Measurements from ENCODE around the gene SLC38A8. TPM values are rescaled to one million over a fixed set of nuclear protein-coding genes. Genes with fewer than 3 reads are reported as not detected.

SLC38A8 gene
- total RNA-seq, result not detected in 2 replicates

GRCh38 chr16:84042308-84042878 is at the start of gene SLC38A8:
TSS of gene SLC38A8 (minus strand) at chr16:84042795. CDS start at chr16:84042157, 638 bp downstream.

GRCh38 chr16:83967838-83968305 is 74.7 kb downstream of the SLC38A8 start, which contains the start of gene NECAB2:
TSS of gene NECAB2 (plus strand) at chr16:83968244. CDS start at chr16:83968649, 405 bp downstream.

Other genes with a start within 250 kb of the SLC38A8 start
- gene HSBP1, start 234.8 kb downstream of the SLC38A8 start, total RNA-seq, result 48.7 and 49.3 TPM in 2 replicates
- 2.1 and 4.5 TPM in 2 replicates for gene MLYCD, start 143.7 kb downstream of the SLC38A8 start, total RNA-seq
- gene OSGIN1, start 89.6 kb downstream of the SLC38A8 start, total RNA-seq, result 1.1 and 1.3 TPM in 2 replicates
- not detected in 2 replicates for gene NECAB2, start 74.6 kb downstream of the SLC38A8 start, total RNA-seq
- 123 and 134 TPM in 2 replicates for gene MBTPS1, start 74.1 kb upstream of the SLC38A8 start, total RNA-seq
- gene HSDL1, start 102.4 kb upstream of the SLC38A8 start, total RNA-seq, result 20.1 and 29.0 TPM in 2 replicates
- gene DNAAF1, start 102.5 kb upstream of the SLC38A8 start, total RNA-seq, result not detected in 2 replicates
- gene TAF1C, start 144.3 kb upstream of the SLC38A8 start, total RNA-seq, result 15.1 and 16.9 TPM in 2 replicates
- gene ADAD2, start 148.4 kb upstream of the SLC38A8 start, total RNA-seq, result not detected in 2 replicates
- not detected in 2 replicates for gene KCNG4, start 197.2 kb upstream of the SLC38A8 start, total RNA-seq